OCI-LY1 (cell line): ENCODE data around the gene TRIM7.
A peak's percentile ranks its signal among the peaks of the same experiment; 100 is the strongest.

Experiments used
- H2AFZ ChIP-seq: fragments of 200-600 bp; sonication (generic), shearing (Covaris generic); 2 replicates; pipeline ENCODE4 v1.6.0; 2014; ENCODE audit warnings: antibody characterized with exemption, mild to moderate bottlenecking, low read length
- H3F3A ChIP-seq: fragments of 200-600 bp; sonication (generic), shearing (Covaris generic); 2 replicates; pipeline ENCODE4 v1.6.0; 2014; ENCODE audit warnings: mild to moderate bottlenecking, antibody characterized with exemption, low read length, moderate library complexity; ENCODE audit not compliant: insufficient read depth
- H3K27ac ChIP-seq: fragments of 200-600 bp; sonication (generic); 2 replicates; pipeline ENCODE4 v1.5.1; 2014; ENCODE audit warnings: low read length, mixed run types, mild to moderate bottlenecking, low read depth; ENCODE audit not compliant: poor library complexity, severe bottlenecking
- H3K27me3 ChIP-seq: fragments of 200-600 bp; sonication (generic); 2 replicates; pipeline ENCODE4 v1.6.0; 2014; ENCODE audit warnings: antibody characterized with exemption, mild to moderate bottlenecking, low read length, moderate library complexity; ENCODE audit not compliant: insufficient read depth
- H3K36me3 ChIP-seq: fragments of 200-600 bp; sonication (generic); 2 replicates; pipeline ENCODE4 v1.6.1; 2014; ENCODE audit warnings: mild to moderate bottlenecking, antibody characterized with exemption, low read length, moderate library complexity, mixed read lengths; ENCODE audit not compliant: insufficient read depth
- H3K4me1 ChIP-seq: fragments of 200-600 bp; sonication (generic); 2 replicates; pipeline ENCODE4 v1.5.1; 2014; ENCODE audit warnings: mild to moderate bottlenecking, low read length, moderate library complexity; ENCODE audit not compliant: insufficient read depth, severe bottlenecking
- H3K4me2 ChIP-seq: fragments of 200-600 bp; sonication (generic), shearing (Covaris generic); 2 replicates; pipeline ENCODE4 v1.6.1; 2014; ENCODE audit warnings: low read length
- H3K4me3 ChIP-seq: fragments of 200-600 bp; sonication (generic); 2 replicates; pipeline ENCODE4 v1.5.1; 2014; ENCODE audit warnings: low read length, low read depth, mild to moderate bottlenecking, mixed read lengths; ENCODE audit not compliant: poor library complexity, severe bottlenecking
- H3K79me2 ChIP-seq: fragments of 200-600 bp; shearing (Covaris generic); 2 replicates; pipeline ENCODE4 v1.6.1; 2016; ENCODE audit warnings: mixed run types, low read length, mixed read lengths; ENCODE audit not compliant: insufficient read depth
- H3K9ac ChIP-seq: fragments of 200-600 bp; sonication (generic), shearing (Covaris generic); 2 replicates; pipeline ENCODE4 v1.6.1; 2014; ENCODE audit warnings: mild to moderate bottlenecking, low read length, mixed read lengths
- H3K9me2 ChIP-seq: fragments of 200-600 bp; sonication (generic), shearing (Covaris generic); 2 replicates; pipeline ENCODE4 v1.6.1; 2014; ENCODE audit warnings: low read depth, mild to moderate bottlenecking, low read length, mixed read lengths
- H3K9me3 ChIP-seq: fragments of 200-600 bp; shearing (Covaris generic); 2 replicates; pipeline ENCODE4 v1.6.1; 2014; ENCODE audit warnings: low read length, mixed read lengths
- H4K20me1 ChIP-seq: fragments of 200-600 bp; sonication (generic), shearing (Covaris generic); 2 replicates; pipeline ENCODE4 v1.6.0; 2016; ENCODE audit warnings: mild to moderate bottlenecking, low read length; ENCODE audit not compliant: insufficient read depth
- EZH2 ChIP-seq: fragments of 200-600 bp; sonication (generic), shearing (Covaris generic); IDR thresholded peaks from 2 replicates; pipeline ENCODE4 v1.8.0; 2017; ENCODE audit warnings: borderline replicate concordance, mixed run types, mild to moderate bottlenecking, antibody characterized with exemption, low read length, moderate library complexity, mixed read lengths
- TF ChIP-seq, protein P1 (sequence below): fragments of 200-600 bp; sonication (generic), shearing (Covaris generic); IDR thresholded peaks from 2 replicates; pipeline ENCODE4 v1.5.1; 2017; ENCODE audit warnings: mild to moderate bottlenecking, antibody characterized with exemption, low read length, moderate library complexity, mixed read lengths

Gene TRIM7

DNA sequence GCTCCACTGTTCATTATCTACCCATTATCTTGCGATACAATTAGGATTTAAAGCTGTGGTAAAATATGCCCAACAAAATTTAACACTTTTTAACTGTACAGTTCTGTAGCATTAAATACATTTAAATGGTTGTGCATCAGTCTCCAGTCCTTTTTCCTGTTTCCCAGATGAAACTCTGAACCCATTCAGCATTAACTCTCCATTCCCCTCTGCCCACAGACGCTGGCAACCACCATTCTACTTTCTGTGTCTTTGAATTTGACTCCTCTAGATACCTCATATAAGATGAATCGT is 2.9 kb upstream of the TRIM7 start:
- no peaks in the 10 kb centered on the region for H3K79me2 ChIP-seq
- H3K4me3 ChIP-seq, result peak overlapping the region; percentile 74
- no peak overlapping the region for H3K9ac ChIP-seq

DNA sequence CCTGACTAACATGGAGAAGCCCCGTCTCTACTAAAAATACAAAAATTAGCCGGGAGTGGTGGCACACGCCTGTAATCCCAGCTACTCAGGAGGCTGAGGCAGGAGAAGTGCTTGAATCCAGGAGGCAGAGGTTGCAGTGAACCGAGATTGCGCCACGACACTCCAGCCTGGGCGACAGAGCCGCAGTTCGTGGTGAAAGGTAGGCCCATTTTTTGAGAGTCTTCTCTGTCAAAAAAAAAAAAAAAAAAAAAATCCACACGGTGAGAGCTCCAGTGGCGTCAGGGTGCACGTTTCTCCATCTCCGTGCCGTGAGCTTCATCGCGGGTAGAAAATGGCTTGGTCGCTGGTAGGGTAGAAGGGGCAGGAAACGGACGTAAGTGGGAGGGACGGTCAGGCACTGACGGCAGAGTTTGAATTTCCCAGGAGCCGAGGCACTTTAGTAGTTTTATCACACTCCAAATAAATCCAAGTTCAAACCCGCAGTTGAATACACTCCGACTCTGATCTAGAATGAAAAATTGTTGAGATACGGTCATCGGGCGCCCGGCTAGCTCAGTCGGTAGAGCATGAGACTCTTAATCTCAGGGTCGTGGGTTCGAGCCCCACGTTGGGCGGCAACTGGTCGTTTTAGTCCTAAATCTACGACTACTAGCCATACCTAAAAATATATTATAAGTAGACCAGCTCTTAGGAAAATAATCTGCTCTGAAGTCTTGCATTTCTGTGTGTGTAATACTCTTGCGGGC is 2.4 kb upstream of the TRIM7 start:
- Histone ChIP-seq H3K27me3 (no peaks in the 10 kb centered on the region), H3K4me2 (peak overlapping the region; percentile 89), H3K36me3 (no peaks in the 10 kb centered on the region), H3K79me2 (no peaks in the 10 kb centered on the region), H4K20me1 (no peaks in the 10 kb centered on the region), H3K9ac (peak overlapping the region; percentile 65), H3K9me3 (no peaks in the 10 kb centered on the region), H2AFZ (no peak overlapping the region), H3K27ac (peak overlapping the region; percentile 65), H3K9me2 (no peaks in the 10 kb centered on the region), H3F3A (no peaks in the 10 kb centered on the region), H3K4me1 (peaks cover 29% of the 10 kb centered on the region), H3K4me3 (peak overlapping the region; percentile 74)
- no peak for TF ChIP-seq EZH2
- TF ChIP-seq, protein P1, sequence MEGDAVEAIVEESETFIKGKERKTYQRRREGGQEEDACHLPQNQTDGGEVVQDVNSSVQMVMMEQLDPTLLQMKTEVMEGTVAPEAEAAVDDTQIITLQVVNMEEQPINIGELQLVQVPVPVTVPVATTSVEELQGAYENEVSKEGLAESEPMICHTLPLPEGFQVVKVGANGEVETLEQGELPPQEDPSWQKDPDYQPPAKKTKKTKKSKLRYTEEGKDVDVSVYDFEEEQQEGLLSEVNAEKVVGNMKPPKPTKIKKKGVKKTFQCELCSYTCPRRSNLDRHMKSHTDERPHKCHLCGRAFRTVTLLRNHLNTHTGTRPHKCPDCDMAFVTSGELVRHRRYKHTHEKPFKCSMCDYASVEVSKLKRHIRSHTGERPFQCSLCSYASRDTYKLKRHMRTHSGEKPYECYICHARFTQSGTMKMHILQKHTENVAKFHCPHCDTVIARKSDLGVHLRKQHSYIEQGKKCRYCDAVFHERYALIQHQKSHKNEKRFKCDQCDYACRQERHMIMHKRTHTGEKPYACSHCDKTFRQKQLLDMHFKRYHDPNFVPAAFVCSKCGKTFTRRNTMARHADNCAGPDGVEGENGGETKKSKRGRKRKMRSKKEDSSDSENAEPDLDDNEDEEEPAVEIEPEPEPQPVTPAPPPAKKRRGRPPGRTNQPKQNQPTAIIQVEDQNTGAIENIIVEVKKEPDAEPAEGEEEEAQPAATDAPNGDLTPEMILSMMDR, result no peak

More for the DNA sequence above, 2.9 kb upstream of the TRIM7 start:
- no peaks in the 10 kb centered on the region for H3K27me3 ChIP-seq
- TF ChIP-seq, protein P1, result no peak
- TF ChIP-seq EZH2, result no peak
- no peaks in the 10 kb centered on the region for H3K36me3 ChIP-seq
- no peaks in the 10 kb centered on the region for H3K9me3 ChIP-seq
- H3K4me1 ChIP-seq, result peaks cover 29% of the 10 kb centered on the region
- no peaks in the 10 kb centered on the region for H4K20me1 ChIP-seq
- H3F3A ChIP-seq, result no peaks in the 10 kb centered on the region
- H2AFZ ChIP-seq, result no peak overlapping the region
- H3K9me2 ChIP-seq, result no peaks in the 10 kb centered on the region
- H3K4me2 ChIP-seq, result no peak overlapping the region
- no peak overlapping the region for H3K27ac ChIP-seq

- H3K36me3 ChIP-seq, result no peaks in the 10 kb centered on the region
- H3K9me2 ChIP-seq, result no peaks in the 10 kb centered on the region
- H3K4me3 ChIP-seq, result peak overlapping the region; percentile 74
- H3K27me3 ChIP-seq, result peaks cover 7% of the 10 kb centered on the region; the same call in 1 of the 2 replicates
- H3K79me2 ChIP-seq, result no peaks in the 10 kb centered on the region
- H3K4me1 ChIP-seq, result peaks cover 29% of the 10 kb centered on the region
- H3K9me3 ChIP-seq, result no peaks in the 10 kb centered on the region
- peak overlapping the region; percentile 60 for H3K9ac ChIP-seq
- no peak overlapping the region for H3K27ac ChIP-seq
- peak overlapping the region; percentile 89 for H3K4me2 ChIP-seq
- no peaks in the 10 kb centered on the region for H3F3A ChIP-seq
- TF ChIP-seq, protein P1, result no peak
- no peaks in the 10 kb centered on the region for H4K20me1 ChIP-seq
- no peak overlapping the region for H2AFZ ChIP-seq
Measured at GRCh38 chr5:181205761-181206649, 1.0 kb upstream of the TRIM7 start.
